Suppressor macrophage treated with lipopolysaccharide for 1 hour (primary cell): ENCODE data around the gene YWHAB.
"Not testable (repeated sequence)": the region's sequence is repeated elsewhere in the genome, so short reads cannot be mapped to it uniquely, and the experiment has no call there.

Experiments used
- DNase-seq, 3 donors: peaks; one replicate each; pipeline ENCODE4 v3.0.0-alpha.2; 2020 to 2022

YWHAB gene

GRCh38 chr20:44882360-44882759, 3.1 kb upstream of the YWHAB start:
- DNase-seq: not testable (repeated sequence)

- no peak for DNase-seq
Measured at GRCh38 chr20:44883214-44883902, 2.1 kb upstream of the YWHAB start.

GRCh38 chr20:44884907-44885391, 556 bp upstream of the YWHAB start:
- DNase-seq: no peak

GRCh38 chr20:44886266-44886651, 754 bp downstream of the YWHAB start:
- peak in 2 of 3 donors; percentile 49 to 50 for DNase-seq

GRCh38 chr20:44886828-44887227, 1.3 kb downstream of the YWHAB start:
- peak in 1 of 3 donors; percentile 34 for DNase-seq

- DNase-seq: no peak
Measured at GRCh38 chr20:44887466-44887865, 2.0 kb downstream of the YWHAB start.

GRCh38 chr20:44888226-44889103, 3.0 kb downstream of the YWHAB start:
- peak; percentile 24 to 52 (median 33) for DNase-seq

- no peak for DNase-seq
Measured at GRCh38 chr20:44891826-44892225, 6.3 kb downstream of the YWHAB start.

- no peak for DNase-seq
Measured at GRCh38 chr20:44894959-44895358, 9.5 kb downstream of the YWHAB start.

GRCh38 chr20:44896583-44896982, 11.1 kb downstream of the YWHAB start:
- peak; percentile 59 to 84 (median 81) for DNase-seq

- no peak for DNase-seq
Measured at GRCh38 chr20:44897133-44897532, 11.6 kb downstream of the YWHAB start.

GRCh38 chr20:44900231-44900854, 14.8 kb downstream of the YWHAB start:
- DNase-seq: no peak

- DNase-seq: peak; percentile 47 to 57 (median 55)
Measured at GRCh38 chr20:44901974-44902373, 16.5 kb downstream of the YWHAB start.

GRCh38 chr20:44904377-44904776, 18.9 kb downstream of the YWHAB start:
- no peak for DNase-seq

GRCh38 chr20:44908987-44909871, 23.7 kb downstream of the YWHAB start:
- DNase-seq: no peak

- peak; percentile 63 to 81 (median 66) for DNase-seq
Measured at GRCh38 chr20:44909872-44910689, 24.6 kb downstream of the YWHAB start, which contains the start of gene PABPC1L. Gene PABPC1L (plus strand): TSS chr20:44910060. CDS start chr20:44910144, 84 bp downstream.

GRCh38 chr20:44910690-44911262, 25.3 kb downstream of the YWHAB start:
- DNase-seq: no peak

GRCh38 chr20:44911264-44911921, 25.9 kb downstream of the YWHAB start:
- peak; percentile 63 to 68 (median 66) for DNase-seq

GRCh38 chr20:44912189-44912588, 26.7 kb downstream of the YWHAB start:
- no peak for DNase-seq

- DNase-seq: no peak
Measured at GRCh38 chr20:44914924-44915323, 29.4 kb downstream of the YWHAB start.
